ENCODE results near the gene BID. TPM values are rescaled to one million over a fixed set of nuclear protein-coding genes. Genes with fewer than 3 reads are reported as not detected.

The BID gene
- total RNA-seq, 3 donors from 2014 or later (not counting 1 experiment from before 2014, with no cell fraction given): 40.9 to 42.4 (median 42.3) TPM

DNA sequence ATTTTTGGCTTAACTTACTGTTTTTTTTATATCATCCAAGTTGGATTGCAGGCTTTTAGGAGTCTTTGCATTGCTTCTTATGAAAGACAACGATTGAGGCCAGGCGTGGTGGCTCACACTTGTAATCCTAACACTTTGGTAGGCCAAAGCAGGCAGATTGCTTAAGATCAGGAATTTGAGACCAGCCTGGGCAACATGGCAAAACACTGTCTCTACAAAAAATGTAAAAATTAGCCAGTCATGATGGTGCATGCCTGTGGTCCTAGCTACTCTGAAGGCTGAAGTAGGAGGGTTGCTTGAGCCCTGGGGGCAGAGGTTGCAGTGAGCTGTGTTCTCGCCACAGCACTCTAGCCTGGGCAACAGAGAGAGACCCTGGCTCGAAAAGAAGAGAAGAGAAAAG lies 56.6 kb downstream of the BID start:
- Mint-ChIP-seq H3K27ac (no peak overlapping the region), H3K27me3 (ENCODE audit: low read depth in 2 of 2) (no peaks in the 10 kb centered on the region), H3K4me1 (peaks cover 8 to 9% of the 10 kb centered on the region in 2 donors), H3K4me3 (no peak overlapping the region), H3K9me3 (no peaks in the 10 kb centered on the region), H3K36me3 (no peaks in the 10 kb centered on the region)
- Histone ChIP-seq H3K27ac (ENCODE audit: low read length) (no peak overlapping the region), H3K9me3 (ENCODE audit: control insufficient read depth, insufficient read depth, low read length) (no peaks in the 10 kb centered on the region), H3K27me3 (ENCODE audit: control insufficient read depth, insufficient read depth, low read length) (no peaks in the 10 kb centered on the region), H3K4me3 (ENCODE audit: low read length) (no peak overlapping the region), H3K4me1 (ENCODE audit: control insufficient read depth, insufficient read depth, low read length) (no peaks in the 10 kb centered on the region), H3K36me3 (ENCODE audit: control insufficient read depth, insufficient read depth, low read length) (no peaks in the 10 kb centered on the region)
- ATAC-seq (no peak), DNase-seq (no peak)
- intact Hi-C loops (cut with micrococcal nuclease): no loop called here
- TF ChIP-seq, protein P1, sequence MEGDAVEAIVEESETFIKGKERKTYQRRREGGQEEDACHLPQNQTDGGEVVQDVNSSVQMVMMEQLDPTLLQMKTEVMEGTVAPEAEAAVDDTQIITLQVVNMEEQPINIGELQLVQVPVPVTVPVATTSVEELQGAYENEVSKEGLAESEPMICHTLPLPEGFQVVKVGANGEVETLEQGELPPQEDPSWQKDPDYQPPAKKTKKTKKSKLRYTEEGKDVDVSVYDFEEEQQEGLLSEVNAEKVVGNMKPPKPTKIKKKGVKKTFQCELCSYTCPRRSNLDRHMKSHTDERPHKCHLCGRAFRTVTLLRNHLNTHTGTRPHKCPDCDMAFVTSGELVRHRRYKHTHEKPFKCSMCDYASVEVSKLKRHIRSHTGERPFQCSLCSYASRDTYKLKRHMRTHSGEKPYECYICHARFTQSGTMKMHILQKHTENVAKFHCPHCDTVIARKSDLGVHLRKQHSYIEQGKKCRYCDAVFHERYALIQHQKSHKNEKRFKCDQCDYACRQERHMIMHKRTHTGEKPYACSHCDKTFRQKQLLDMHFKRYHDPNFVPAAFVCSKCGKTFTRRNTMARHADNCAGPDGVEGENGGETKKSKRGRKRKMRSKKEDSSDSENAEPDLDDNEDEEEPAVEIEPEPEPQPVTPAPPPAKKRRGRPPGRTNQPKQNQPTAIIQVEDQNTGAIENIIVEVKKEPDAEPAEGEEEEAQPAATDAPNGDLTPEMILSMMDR (IDR thresholded peaks at IDR 0.05): no peak
- WGBS (ENCODE audit: insufficient coverage): 96% methylated on average over 4 of the region's 4 CpGs

DNA sequence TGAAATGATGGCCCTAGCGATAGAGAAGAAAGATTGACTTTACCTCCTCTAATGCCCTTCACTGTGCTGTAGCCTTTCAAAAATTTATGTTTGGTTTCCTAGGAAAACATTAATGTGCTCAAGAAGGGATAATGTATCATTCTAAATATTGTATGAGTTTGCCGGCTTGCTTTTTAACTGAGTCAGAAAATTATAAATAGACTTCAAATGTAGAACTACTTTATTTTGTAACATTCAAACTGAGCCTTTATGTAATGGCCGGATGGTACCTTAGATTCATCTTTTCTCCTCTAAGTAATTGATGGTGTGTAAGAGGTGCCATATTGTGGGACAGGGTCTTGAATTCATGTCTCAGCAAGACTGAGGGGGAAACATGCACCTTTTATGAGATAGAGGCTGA lies 57.7 kb downstream of the BID start:
- ATAC-seq: no peak
- intact Hi-C loops (cut with micrococcal nuclease): no loop called here
- Mint-ChIP-seq H3K4me3 (no peak overlapping the region), H3K27me3 (ENCODE audit: low read depth in 2 of 2) (no peaks in the 10 kb centered on the region), H3K4me1 (peaks cover 8 to 9% of the 10 kb centered on the region in 2 donors), H3K27ac (peak overlapping the region in 1 of 2 donors; percentile 21), H3K36me3 (no peaks in the 10 kb centered on the region), H3K9me3 (no peaks in the 10 kb centered on the region)
- Histone ChIP-seq H3K36me3 (ENCODE audit: control insufficient read depth, insufficient read depth, low read length) (no peaks in the 10 kb centered on the region), H3K4me1 (ENCODE audit: control insufficient read depth, insufficient read depth, low read length) (no peaks in the 10 kb centered on the region), H3K4me3 (ENCODE audit: low read length) (no peak overlapping the region), H3K27me3 (ENCODE audit: control insufficient read depth, insufficient read depth, low read length) (no peaks in the 10 kb centered on the region), H3K9me3 (ENCODE audit: control insufficient read depth, insufficient read depth, low read length) (no peaks in the 10 kb centered on the region), H3K27ac (ENCODE audit: low read length) (no peak overlapping the region)
- no CpG with 5 or more reads among the region's 3 CpGs for WGBS (ENCODE audit: insufficient coverage)
- TF ChIP-seq, protein P1 (IDR thresholded peaks at IDR 0.05): no peak
- no peak for DNase-seq

DNA sequence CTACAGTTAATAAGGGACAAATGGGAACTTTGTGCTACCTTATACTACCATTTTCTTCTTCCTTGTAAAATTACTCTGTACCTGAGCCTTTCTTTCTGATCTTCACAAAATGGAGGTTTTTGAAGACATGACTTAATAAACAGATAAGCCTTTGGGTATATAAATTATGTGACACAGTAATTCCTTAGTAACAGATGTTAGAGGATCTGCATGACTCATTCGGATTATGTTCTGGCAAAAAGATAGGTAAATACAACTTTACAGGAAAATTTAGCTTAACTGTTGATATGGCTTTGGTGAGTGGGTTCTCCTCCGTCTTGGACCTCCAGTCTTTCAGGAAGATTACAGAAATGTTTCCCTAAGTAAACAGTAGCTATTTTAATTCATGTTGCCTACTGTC lies 61.8 kb downstream of the BID start:
- Histone ChIP-seq H3K9me3 (ENCODE audit: control insufficient read depth, insufficient read depth, low read length) (no peaks in the 10 kb centered on the region), H3K27me3 (ENCODE audit: control insufficient read depth, insufficient read depth, low read length) (no peaks in the 10 kb centered on the region), H3K4me1 (ENCODE audit: control insufficient read depth, insufficient read depth, low read length) (no peaks in the 10 kb centered on the region), H3K27ac (ENCODE audit: low read length) (no peak overlapping the region), H3K4me3 (ENCODE audit: low read length) (no peak overlapping the region), H3K36me3 (ENCODE audit: control insufficient read depth, insufficient read depth, low read length) (no peaks in the 10 kb centered on the region)
- Mint-ChIP-seq H3K27ac (peak overlapping the region in 1 of 2 donors; percentile 10), H3K9me3 (no peaks in the 10 kb centered on the region), H3K27me3 (ENCODE audit: low read depth in 2 of 2) (no peaks in the 10 kb centered on the region), H3K4me1 (peaks cover 8 to 9% of the 10 kb centered on the region in 2 donors), H3K4me3 (no peak overlapping the region), H3K36me3 (no peaks in the 10 kb centered on the region)
- DNase-seq (no peak), ATAC-seq (no peak)
- TF ChIP-seq, protein P1 (IDR thresholded peaks at IDR 0.05): no peak
- intact Hi-C loops (cut with micrococcal nuclease): no loop called here
- 96% methylated on average over 2 of the region's 2 CpGs for WGBS (ENCODE audit: insufficient coverage)

DNA sequence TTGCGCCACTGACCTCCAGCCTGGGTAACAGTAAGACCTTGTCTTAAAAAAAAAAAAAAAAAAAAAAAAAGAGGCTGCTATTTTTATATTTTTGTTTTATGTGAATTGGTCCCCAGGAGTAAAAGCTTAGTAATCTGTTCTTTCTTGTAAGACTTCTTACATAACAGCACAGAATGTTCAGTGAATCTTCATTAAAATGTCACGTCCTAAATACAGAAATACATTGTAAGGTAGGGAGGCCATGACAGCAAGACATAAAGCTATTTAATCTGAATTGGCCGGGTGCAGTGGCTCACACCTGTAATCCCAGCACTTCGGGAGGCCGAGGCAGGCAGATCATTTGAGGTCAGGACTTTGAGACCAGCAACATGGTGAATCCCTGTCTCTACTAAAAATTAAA lies 64.2 kb downstream of the BID start:
- Mint-ChIP-seq H3K27me3 (ENCODE audit: low read depth in 2 of 2) (no peaks in the 10 kb centered on the region), H3K9me3 (no peaks in the 10 kb centered on the region), H3K4me1 (peaks cover 13 to 15% of the 10 kb centered on the region in 2 donors), H3K36me3 (no peaks in the 10 kb centered on the region), H3K27ac (no peak overlapping the region), H3K4me3 (no peak overlapping the region)
- Histone ChIP-seq H3K4me1 (ENCODE audit: control insufficient read depth, insufficient read depth, low read length) (peaks cover 10% of the 10 kb centered on the region), H3K9me3 (ENCODE audit: control insufficient read depth, insufficient read depth, low read length) (no peaks in the 10 kb centered on the region), H3K4me3 (ENCODE audit: low read length) (no peak overlapping the region), H3K27ac (ENCODE audit: low read length) (no peak overlapping the region), H3K27me3 (ENCODE audit: control insufficient read depth, insufficient read depth, low read length) (no peaks in the 10 kb centered on the region), H3K36me3 (ENCODE audit: control insufficient read depth, insufficient read depth, low read length) (no peaks in the 10 kb centered on the region)
- ATAC-seq (no peak), DNase-seq (no peak)
- intact Hi-C loops (cut with micrococcal nuclease): no loop called here
- WGBS (ENCODE audit: insufficient coverage): 94% methylated on average over 5 of the region's 5 CpGs
- TF ChIP-seq, protein P1 (IDR thresholded peaks at IDR 0.05): no peak
